HT1080 (cell line): ENCODE results near the gene ADO. TPM values are rescaled to one million over a fixed set of nuclear protein-coding genes. Genes with fewer than 3 reads are reported as not detected.
"Not testable (repeated sequence)": the region's sequence is repeated elsewhere in the genome, so short reads cannot be mapped to it uniquely, and the experiment has no call there.

Experiments
- DNase-seq: peaks from one replicate; pipeline ENCODE4 v3.0.0-alpha.2; 2015; ENCODE audit warnings: low read depth
- polyA plus RNA-seq, 2 experiments: library from polyadenylated mRNA; depleted of rRNA; stranded (reverse); fragments of >200 nt; gene quantifications; 2 replicates each; pipeline ENCODE4 v1.2.3, GENCODE V29; 2015
- total RNA-seq: library from RNA; depleted of rRNA; stranded (reverse); fragments of >200 nt; shearing (Covaris generic); gene quantifications from 2 replicates; pipeline ENCODE4 v1.2.3, GENCODE V29; 2014; rRNA removed

Gene ADO
- total RNA-seq: 33.2 and 38.4 TPM in 2 replicates
- polyA plus RNA-seq (2015; cell fraction: cytosol; rRNA removed): 26.5 and 28.3 TPM in 2 replicates
- 18.6 and 20.4 TPM in 2 replicates for polyA plus RNA-seq (2015; cell fraction: nucleus; rRNA removed)

- DNase-seq: peak; percentile 80
These were observed at the start of gene ADO for GRCh38 chr10:62804356-62805230. TSS of gene ADO (plus strand) at chr10:62804720. CDS start at chr10:62805060, 340 bp downstream.

- no peak for DNase-seq
These were observed 49.6 kb upstream of the ADO start for GRCh38 chr10:62754963-62755362.

- no peak for DNase-seq
These were observed 48.6 kb upstream of the ADO start for GRCh38 chr10:62755662-62756653.

- DNase-seq: no peak
These were observed 44.8 kb upstream of the ADO start for GRCh38 chr10:62759599-62760175.

GRCh38 chr10:62760401-62760800 lies 44.1 kb upstream of the ADO start:
- DNase-seq: no peak

- DNase-seq: peak; percentile 14
These were observed 43.4 kb upstream of the ADO start for GRCh38 chr10:62761115-62761514.

GRCh38 chr10:62763155-62763554 lies 41.4 kb upstream of the ADO start:
- no peak for DNase-seq

- no peak for DNase-seq
These were observed 40.5 kb upstream of the ADO start for GRCh38 chr10:62764011-62764410.

GRCh38 chr10:62765726-62766125 lies 38.8 kb upstream of the ADO start:
- no peak for DNase-seq

- DNase-seq: no peak
These were observed 38.1 kb upstream of the ADO start for GRCh38 chr10:62766386-62766785.

GRCh38 chr10:62769574-62770242 lies 34.8 kb upstream of the ADO start:
- no peak for DNase-seq

GRCh38 chr10:62772186-62772974 lies 32.1 kb upstream of the ADO start:
- no peak for DNase-seq

- no peak for DNase-seq
These were observed 26.4 kb upstream of the ADO start for GRCh38 chr10:62778125-62778524.

- DNase-seq: no peak
These were observed 24.9 kb upstream of the ADO start for GRCh38 chr10:62779487-62780248.

GRCh38 chr10:62784537-62784936 lies 20.0 kb upstream of the ADO start:
- DNase-seq: not testable (repeated sequence)

- DNase-seq: not testable (repeated sequence)
These were observed 16.2 kb upstream of the ADO start for GRCh38 chr10:62788285-62788684.

- no peak for DNase-seq
These were observed 15.6 kb upstream of the ADO start for GRCh38 chr10:62788861-62789467.

GRCh38 chr10:62790019-62790555 lies 14.4 kb upstream of the ADO start:
- no peak for DNase-seq
